ENCODE data around the gene OR10A4.

The OR10A4 gene

GRCh38 chr11:6876325-6876724 lies at the start of gene OR10A4:
Gene OR10A4, plus strand, starts transcription at chr11:6876625. Its CDS starts 23 bp downstream, at chr11:6876648.
- TF ChIP-seq, protein P1, sequence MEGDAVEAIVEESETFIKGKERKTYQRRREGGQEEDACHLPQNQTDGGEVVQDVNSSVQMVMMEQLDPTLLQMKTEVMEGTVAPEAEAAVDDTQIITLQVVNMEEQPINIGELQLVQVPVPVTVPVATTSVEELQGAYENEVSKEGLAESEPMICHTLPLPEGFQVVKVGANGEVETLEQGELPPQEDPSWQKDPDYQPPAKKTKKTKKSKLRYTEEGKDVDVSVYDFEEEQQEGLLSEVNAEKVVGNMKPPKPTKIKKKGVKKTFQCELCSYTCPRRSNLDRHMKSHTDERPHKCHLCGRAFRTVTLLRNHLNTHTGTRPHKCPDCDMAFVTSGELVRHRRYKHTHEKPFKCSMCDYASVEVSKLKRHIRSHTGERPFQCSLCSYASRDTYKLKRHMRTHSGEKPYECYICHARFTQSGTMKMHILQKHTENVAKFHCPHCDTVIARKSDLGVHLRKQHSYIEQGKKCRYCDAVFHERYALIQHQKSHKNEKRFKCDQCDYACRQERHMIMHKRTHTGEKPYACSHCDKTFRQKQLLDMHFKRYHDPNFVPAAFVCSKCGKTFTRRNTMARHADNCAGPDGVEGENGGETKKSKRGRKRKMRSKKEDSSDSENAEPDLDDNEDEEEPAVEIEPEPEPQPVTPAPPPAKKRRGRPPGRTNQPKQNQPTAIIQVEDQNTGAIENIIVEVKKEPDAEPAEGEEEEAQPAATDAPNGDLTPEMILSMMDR (IDR thresholded peaks at IDR 0.05; ENCODE audit: insufficient read depth, low read depth, low read length, missing control alignments) = no peak
- DNase-seq (ENCODE audit: low read depth) = no peak
- H3K4me3 ChIP-seq (ENCODE audit: low read length) = no peak within 1 kb of the TSS

GRCh38 chr11:6828103-6828502 lies 48.3 kb upstream of the OR10A4 start:
- TF ChIP-seq, protein P1 (IDR thresholded peaks at IDR 0.05; ENCODE audit: insufficient read depth, low read depth, low read length, missing control alignments) = no peak
- no peak for DNase-seq (ENCODE audit: low read depth)

DNA sequence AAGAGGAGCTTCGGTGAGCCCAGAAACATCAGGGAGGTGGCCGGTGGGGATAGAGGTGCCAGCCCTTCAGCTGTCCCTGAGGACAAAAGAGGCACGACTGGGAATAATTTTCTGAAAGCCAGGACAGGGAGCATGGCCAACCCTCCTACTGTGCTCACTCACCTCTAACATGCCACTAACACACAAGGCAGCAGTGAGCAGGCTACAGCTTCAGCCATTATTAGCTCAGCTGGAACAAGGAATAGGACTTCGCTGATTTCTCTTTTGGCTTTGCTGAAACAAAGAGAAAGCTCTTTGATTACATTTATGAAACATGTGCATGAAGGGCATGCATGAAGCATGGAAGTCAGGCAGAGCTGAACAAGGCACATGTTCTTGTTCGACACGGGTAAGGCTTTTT lies 43.1 kb upstream of the OR10A4 start:
- TF ChIP-seq, protein P1 (IDR thresholded peaks at IDR 0.05; ENCODE audit: insufficient read depth, low read depth, low read length, missing control alignments) = no peak
- H3K4me3 ChIP-seq (ENCODE audit: low read length) = no peak overlapping the region
- DNase-seq (ENCODE audit: low read depth) = no peak

More at GRCh38 chr11:6828103-6828502, 48.3 kb upstream of the OR10A4 start:
- H3K4me3 ChIP-seq (ENCODE audit: low read length) = no peak overlapping the region

DNA sequence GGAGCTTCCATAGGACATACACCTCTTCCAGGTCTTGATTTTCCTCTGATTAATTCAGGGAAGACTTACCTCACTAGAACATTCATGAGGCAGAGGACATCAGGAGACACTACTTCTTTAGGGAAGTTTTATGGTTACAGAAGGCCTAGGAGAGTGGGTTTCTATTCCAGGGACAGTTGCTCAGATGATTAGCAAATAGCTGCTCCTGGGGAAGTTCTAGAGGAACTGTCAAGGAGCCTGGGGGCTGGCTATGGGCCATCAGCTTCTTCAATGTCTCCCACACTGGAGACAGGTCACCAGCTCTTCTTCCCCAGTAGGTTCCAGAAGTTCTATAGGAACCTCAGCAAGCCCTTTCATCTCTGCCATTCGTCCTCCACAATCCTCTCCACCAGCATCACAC lies 42.4 kb upstream of the OR10A4 start:
- no peak for DNase-seq (ENCODE audit: low read depth)
- TF ChIP-seq, protein P1 (IDR thresholded peaks at IDR 0.05; ENCODE audit: insufficient read depth, low read depth, low read length, missing control alignments) = no peak
- H3K4me3 ChIP-seq (ENCODE audit: low read length) = no peak overlapping the region

DNA sequence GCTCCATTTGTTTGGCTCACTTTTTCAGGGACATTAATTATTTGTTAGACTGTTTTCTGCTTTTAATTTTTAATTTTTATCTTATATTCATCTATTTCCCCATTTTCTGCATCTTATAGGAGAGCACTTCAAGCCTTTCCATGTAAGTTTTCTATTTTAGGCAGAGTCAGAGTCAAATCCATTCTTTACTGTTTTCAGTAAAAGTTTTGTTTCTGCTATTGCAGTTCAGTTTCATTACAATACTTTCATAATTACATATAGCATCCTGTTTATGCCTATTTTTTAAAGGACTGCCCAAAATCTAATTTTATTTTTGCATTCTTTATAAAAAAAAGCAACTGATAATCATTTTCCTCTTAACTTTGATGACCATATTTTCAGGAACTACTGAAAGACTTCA lies 34.7 kb upstream of the OR10A4 start:
- no peak overlapping the region for H3K4me3 ChIP-seq (ENCODE audit: low read length)
- TF ChIP-seq, protein P1 (IDR thresholded peaks at IDR 0.05; ENCODE audit: insufficient read depth, low read depth, low read length, missing control alignments) = no peak
- no peak for DNase-seq (ENCODE audit: low read depth)

- no peak overlapping the region for H3K4me3 ChIP-seq (ENCODE audit: low read length)
- no peak for DNase-seq (ENCODE audit: low read depth)
- TF ChIP-seq, protein P1 (IDR thresholded peaks at IDR 0.05; ENCODE audit: insufficient read depth, low read depth, low read length, missing control alignments) = no peak
These were observed 32.8 kb upstream of the OR10A4 start for GRCh38 chr11:6843670-6844069.

DNA sequence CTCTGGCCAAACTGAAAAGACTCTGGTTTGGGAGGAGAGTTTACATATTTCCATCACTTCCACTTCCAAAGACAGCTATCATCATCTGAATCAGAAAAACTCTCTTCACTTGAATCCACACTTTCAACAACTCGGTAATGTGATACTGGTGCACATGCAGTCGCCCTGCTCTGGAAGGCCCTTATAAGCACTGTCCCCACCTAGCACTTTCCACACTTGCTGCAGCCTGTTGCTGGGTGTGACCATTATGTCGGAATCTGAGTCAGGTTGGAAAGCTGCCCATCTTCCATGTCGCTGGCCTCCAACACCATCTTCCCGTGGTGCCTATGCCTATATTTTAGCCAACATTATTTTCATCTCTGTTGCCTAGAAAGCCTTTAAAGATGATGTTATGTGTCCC lies 32.1 kb upstream of the OR10A4 start:
- TF ChIP-seq, protein P1 (IDR thresholded peaks at IDR 0.05; ENCODE audit: insufficient read depth, low read depth, low read length, missing control alignments) = no peak
- H3K4me3 ChIP-seq (ENCODE audit: low read length) = no peak overlapping the region
- no peak for DNase-seq (ENCODE audit: low read depth)
